Uterus (tissue), 2 donors: ENCODE data around the gene TTC32.

Experiments used
- POLR2A ChIP-seq, 2 donors: fragments of 450-650 bp; IDR thresholded peaks; one replicate each; pipeline ENCODE4 v1.6.1; 2016; ENCODE audit warnings: antibody characterized with exemption in 2 of 2, mild to moderate bottlenecking in 1 of 2, moderate library complexity in 1 of 2
- TF ChIP-seq, protein P1 (sequence below), 4 experiments: fragments of 200-600 bp in 2 of 4; fragments of 450-650 bp in 2 of 4; sonication (generic) in 2 of 4; IDR thresholded peaks; one replicate each; pipeline ENCODE4 v1.5.1; 2016 to 2019; ENCODE audit warnings: antibody characterized with exemption in 4 of 4, mild to moderate bottlenecking in 2 of 4, moderate library complexity in 1 of 4

GRCh38 chr2:19933351-19933981, 31.7 kb upstream of the TTC32 start:
- TF ChIP-seq POLR2A (IDR thresholded peaks at IDR 0.05), result no peak
- TF ChIP-seq, protein P1, sequence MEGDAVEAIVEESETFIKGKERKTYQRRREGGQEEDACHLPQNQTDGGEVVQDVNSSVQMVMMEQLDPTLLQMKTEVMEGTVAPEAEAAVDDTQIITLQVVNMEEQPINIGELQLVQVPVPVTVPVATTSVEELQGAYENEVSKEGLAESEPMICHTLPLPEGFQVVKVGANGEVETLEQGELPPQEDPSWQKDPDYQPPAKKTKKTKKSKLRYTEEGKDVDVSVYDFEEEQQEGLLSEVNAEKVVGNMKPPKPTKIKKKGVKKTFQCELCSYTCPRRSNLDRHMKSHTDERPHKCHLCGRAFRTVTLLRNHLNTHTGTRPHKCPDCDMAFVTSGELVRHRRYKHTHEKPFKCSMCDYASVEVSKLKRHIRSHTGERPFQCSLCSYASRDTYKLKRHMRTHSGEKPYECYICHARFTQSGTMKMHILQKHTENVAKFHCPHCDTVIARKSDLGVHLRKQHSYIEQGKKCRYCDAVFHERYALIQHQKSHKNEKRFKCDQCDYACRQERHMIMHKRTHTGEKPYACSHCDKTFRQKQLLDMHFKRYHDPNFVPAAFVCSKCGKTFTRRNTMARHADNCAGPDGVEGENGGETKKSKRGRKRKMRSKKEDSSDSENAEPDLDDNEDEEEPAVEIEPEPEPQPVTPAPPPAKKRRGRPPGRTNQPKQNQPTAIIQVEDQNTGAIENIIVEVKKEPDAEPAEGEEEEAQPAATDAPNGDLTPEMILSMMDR (IDR thresholded peaks at IDR 0.05), result no peak
